Glomerular endothelial cell (primary cell): Measurements from ENCODE around the gene TCF7L2. TPM values are rescaled to one million over a fixed set of nuclear protein-coding genes. Genes with fewer than 3 reads are reported as not detected.

Experiments used
- DNase-seq: peaks from one replicate; pipeline ENCODE4 v3.0.0-alpha.2; 2011; ENCODE audit warnings: low read depth, low spot score; ENCODE audit errors: extremely low read depth
- total RNA-seq: library from RNA; depleted of rRNA; stranded (reverse); fragments of >200 nt; gene quantifications from 2 replicates; pipeline ENCODE4 v1.2.3, GENCODE V29; 2015

The TCF7L2 gene
- total RNA-seq, 1 donor from 2014 or later = 15.5 TPM

- no peak for DNase-seq
Measured at GRCh38 chr10:113135025-113135424, 185.0 kb downstream of the TCF7L2 start.

GRCh38 chr10:113137941-113138685, 188.1 kb downstream of the TCF7L2 start:
- no peak for DNase-seq

- no peak for DNase-seq
Measured at GRCh38 chr10:113138937-113139585, 189.0 kb downstream of the TCF7L2 start.

- no peak for DNase-seq
Measured at GRCh38 chr10:113139699-113140098, 189.7 kb downstream of the TCF7L2 start.

- DNase-seq = no peak
Measured at GRCh38 chr10:113140143-113141011, 190.3 kb downstream of the TCF7L2 start.

- DNase-seq = no peak
Measured at GRCh38 chr10:113142601-113143362, 192.7 kb downstream of the TCF7L2 start.

GRCh38 chr10:113144576-113144975, 194.5 kb downstream of the TCF7L2 start:
- no peak for DNase-seq

GRCh38 chr10:113148071-113148825, 198.2 kb downstream of the TCF7L2 start:
- DNase-seq = no peak

GRCh38 chr10:113148901-113149300, 198.9 kb downstream of the TCF7L2 start:
- no peak for DNase-seq

- no peak for DNase-seq
Measured at GRCh38 chr10:113149626-113150025, 199.6 kb downstream of the TCF7L2 start.

GRCh38 chr10:113151190-113151666, 201.2 kb downstream of the TCF7L2 start:
- DNase-seq = no peak

- DNase-seq = no peak
Measured at GRCh38 chr10:113153493-113154102, 203.6 kb downstream of the TCF7L2 start.

- DNase-seq = no peak
Measured at GRCh38 chr10:113157441-113157840, 207.4 kb downstream of the TCF7L2 start.

GRCh38 chr10:113158183-113158582, 208.1 kb downstream of the TCF7L2 start:
- DNase-seq = no peak

- DNase-seq = no peak
Measured at GRCh38 chr10:113159563-113159962, 209.5 kb downstream of the TCF7L2 start.

GRCh38 chr10:113160641-113161040, 210.6 kb downstream of the TCF7L2 start:
- DNase-seq = no peak

GRCh38 chr10:113161066-113161465, 211.0 kb downstream of the TCF7L2 start:
- no peak for DNase-seq

GRCh38 chr10:113162960-113163359, 212.9 kb downstream of the TCF7L2 start:
- no peak for DNase-seq

- no peak for DNase-seq
Measured at GRCh38 chr10:113165673-113166072, 215.6 kb downstream of the TCF7L2 start.
